GM19023 (cell line): ENCODE results near the gene TMEM190.

Source experiments
- ATAC-seq: cut with Tn5 transposase; IDR thresholded peaks from one replicate; pipeline ENCODE4 v1.9.1; 2021; ENCODE audit warnings: mild to moderate bottlenecking, moderate library complexity; ENCODE audit not compliant: unreplicated experiment

The TMEM190 gene

DNA sequence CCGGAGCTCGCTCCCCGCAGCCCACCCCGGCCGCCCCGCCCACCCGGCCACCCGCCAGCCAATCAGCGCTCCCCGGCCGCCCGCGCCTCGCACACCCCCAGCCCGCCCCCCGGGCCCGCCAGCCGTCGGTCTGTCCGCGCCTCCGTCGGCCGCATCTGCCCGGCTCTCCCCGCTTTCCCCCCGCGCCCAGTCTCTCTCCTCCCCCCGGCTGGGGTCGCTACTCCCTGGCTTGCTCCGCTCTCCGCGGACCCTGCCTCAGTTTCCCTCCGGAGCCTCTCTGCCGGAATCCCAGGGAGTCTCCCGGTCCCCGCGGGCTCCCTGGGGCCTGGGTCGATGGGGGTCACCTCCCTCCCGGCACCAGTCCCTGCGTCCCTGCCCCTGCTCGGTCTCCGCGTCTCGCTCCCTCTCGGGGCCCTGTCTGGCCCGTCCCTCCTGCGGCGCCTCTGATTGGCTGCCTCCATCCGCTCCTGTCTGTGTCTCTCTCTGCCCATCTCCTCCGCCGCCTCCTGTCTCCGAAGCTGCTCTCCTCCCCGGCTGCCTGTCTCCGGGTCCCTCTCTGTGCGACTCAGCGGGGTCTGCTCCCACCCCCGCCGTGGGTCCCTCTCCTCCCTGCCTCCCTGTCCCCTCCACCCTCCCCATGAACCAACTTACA is 6.8 kb upstream of the TMEM190 start:
- no peak for ATAC-seq

DNA sequence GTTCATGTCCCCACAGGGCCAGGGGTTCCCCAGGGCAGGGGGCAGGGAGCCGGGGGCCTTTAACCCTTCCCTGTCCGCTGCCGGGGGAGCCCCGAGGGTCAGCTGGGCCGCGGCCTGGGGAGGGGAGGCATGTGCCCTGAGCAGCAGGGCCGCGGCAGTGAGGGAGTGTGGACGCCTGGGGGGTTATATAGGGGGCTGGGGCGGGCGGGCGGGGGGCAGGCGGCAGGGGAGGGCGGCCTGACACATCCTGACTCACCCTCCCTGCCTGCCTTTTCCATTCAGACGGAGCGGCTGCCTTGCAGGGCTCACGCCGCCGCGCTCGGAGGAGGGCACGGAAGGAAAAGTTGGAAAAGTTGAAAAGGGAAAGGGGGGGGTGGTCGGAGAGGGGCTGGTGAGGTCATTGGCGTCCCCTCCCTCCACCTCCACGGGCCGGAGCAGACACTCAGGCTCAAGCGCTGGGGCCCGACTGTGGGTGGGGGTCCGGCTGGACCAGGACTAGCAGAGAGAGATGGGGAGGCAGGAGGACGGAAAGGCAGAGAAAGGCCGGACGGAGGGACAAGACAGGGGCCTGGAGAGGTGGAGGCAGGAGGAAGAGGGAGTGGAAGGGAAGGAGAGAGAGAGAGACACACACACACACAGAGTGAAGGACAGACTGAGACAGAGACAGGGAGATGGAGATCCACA is 6.2 kb upstream of the TMEM190 start, which contains the start of gene IL11:
Gene IL11, minus strand, starts transcription at position 159 of the 684 bp plus-strand sequence. Its CDS starts 153 bp downstream, at position 6.
- no peak for ATAC-seq

DNA sequence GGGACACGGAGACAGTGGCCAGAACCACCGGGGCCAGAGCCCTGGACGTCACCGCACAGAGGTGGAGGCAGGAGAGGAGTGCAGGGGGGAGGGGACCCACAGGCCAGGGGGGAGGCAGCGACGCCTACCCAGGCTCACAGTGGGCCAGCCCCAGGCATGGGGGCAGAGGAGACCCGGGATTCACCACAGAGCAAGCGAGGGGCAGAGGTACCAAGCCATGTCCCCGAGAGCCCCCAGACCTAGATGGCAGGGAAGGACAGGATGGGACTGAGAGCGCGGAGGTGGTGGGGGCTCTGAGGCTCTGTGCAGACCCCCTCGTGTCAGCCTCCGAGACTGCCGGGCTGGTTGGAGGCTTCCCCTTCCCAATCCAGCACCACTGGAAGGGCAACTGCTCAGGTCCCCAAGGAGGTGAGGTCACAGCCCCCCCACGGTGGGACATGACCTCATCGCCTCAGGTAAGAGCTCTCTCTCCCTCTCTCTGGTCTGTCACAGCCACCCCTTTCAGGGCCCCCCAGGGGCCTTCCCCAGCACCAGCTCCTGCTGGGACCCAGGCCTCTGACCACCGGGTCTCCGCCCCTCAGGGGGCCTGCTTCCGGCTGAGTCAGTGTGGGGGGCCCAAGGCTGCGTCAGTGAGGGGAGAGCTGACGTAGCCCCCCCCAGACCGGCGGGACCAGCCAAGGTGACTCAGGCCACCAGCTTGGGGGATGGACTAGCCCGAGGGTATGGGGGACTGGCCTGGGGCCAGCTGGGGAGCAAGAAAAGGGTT is 4.1 kb upstream of the TMEM190 start:
- ATAC-seq, result no peak

DNA sequence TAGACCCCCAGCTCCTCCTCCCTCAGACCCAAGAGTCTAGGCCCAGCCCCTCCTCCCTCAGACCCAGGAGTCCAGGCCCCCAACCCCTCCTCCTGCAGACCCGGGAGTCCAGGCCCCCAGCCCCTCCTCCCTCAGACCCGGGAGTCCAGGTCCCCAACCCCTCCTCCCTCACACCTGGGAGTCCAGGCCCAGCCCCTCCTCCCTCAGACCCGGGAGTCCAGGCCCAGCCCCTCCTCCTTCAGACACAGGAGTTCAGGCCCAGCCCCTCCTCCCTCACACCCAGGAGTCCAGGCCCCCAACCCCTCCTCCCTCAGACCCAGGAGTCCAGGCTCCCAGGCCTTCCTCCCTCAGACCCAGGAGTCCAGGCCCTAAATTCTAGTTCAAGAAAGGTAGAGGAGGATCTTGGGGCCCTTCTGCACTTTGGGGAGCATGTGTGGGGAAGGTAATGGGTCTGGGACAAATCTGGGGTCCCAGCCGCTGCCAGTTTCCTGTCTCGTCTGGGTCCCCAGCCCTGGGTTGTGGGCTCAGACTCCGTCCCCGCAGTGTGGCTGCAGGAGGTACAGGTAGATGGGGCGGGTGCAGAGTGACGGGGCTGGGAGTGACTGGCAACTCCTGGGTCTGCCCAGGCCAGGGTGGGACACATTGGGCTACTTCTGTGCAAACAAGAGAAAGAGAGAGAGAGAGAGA is 3.2 kb upstream of the TMEM190 start:
- no peak for ATAC-seq

DNA sequence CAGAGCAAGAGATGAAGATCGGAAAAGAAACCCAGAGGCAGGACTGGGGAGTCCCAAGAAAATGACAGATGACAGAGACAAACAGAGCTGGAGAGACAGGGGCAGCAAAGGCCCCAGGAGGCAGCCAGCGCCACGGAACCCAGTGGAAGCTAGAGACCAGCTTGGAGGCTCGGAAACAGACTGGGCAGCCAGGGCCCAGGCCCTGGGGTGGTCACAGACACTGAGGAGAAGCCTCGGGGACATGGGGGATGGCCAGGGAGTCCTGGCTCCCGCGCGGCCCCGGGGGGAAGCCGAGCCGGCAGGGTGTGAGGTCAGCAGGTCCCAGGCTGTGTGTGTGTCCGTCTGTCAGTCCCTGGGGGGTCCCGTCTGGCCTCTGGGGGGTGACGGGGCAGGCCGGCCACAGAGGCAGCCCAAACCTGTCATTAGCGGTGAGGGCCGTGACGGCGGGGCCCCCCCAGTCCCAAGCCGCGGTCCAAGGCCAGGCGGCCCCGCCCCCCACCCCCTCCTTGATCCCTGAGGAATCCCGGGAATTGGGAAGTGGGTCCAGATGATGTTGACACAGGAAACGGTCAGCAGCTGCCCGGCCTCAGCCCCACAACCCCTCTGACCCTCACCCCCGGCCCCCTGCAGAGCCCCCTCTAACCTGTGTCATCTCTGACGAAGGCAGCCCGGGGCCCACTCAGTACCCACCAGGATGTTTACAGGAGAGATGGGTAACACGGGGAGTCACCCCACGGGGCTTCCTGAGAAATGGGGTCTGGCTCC is 2.5 kb upstream of the TMEM190 start:
- no peak for ATAC-seq

DNA sequence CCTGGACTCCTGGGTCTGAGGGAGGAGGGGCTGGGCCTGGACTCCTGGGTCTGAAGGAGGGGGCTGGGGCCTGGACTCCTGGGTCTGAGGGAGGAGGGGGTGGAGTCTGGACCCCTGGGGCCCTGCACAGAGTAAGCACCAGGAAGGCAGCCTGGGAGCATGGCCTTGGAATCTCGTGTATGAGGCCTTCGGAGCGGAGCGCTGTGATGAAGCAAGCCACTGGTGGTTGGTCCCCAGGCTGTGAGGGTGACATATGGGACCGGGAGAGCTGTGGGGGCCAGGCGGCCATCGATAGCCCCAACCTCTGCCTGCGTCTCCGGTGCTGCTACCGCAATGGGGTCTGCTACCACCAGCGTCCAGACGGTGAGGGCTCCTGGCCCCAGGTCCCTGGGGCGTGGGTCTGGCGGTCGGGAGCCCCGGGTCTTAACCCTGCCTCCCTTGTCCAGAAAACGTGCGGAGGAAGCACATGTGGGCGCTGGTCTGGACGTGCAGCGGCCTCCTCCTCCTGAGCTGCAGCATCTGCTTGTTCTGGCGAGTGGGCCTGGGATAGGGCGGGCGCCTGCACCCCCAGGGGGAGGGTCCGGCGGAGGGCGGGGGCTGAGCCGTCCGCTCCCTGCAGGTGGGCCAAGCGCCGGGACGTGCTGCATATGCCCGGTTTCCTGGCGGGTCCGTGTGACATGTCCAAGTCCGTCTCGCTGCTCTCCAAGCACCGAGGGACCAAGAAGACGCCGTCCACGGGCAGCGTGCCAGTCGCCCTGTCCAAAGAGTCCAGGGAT is 918 bp downstream of the TMEM190 start:
- ATAC-seq, result no peak

DNA sequence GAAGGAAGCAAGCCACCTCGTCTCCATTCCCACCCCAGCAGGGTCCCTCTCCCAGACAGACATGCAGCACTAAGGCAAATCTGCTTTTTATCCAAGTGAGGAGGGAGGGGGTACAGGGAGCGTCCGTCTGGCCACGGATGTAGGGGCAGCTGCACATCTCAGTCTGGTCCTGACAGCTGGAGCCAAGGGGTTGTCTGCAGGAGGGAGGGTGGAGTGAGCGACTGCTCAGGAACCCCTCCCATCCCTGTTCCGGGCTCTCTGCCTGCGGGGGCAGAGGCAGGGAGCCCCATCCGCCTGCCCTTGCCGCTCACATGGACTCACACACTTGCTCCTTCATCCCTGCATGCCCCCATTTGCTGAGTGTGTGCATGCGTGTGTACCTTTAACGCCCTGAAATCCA is 2.5 kb downstream of the TMEM190 start:
- no peak for ATAC-seq

DNA sequence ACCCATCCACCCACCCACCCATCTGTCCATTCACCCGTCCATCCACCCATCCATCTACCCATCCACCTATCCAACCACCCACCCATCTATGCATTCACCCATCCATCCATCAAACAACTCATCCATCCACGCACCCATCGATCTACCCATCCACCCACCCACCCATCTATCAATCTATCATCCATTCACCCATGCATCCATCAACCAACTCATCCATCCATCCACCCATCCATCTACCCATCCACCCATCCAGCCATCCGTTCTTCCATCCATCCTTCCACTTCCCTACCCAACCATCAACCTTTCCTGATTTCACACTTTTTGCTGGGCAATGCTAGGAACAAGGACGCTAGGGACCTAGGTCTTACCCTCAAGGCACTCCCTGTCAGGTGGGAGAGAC is 5.4 kb downstream of the TMEM190 start:
- no peak for ATAC-seq

DNA sequence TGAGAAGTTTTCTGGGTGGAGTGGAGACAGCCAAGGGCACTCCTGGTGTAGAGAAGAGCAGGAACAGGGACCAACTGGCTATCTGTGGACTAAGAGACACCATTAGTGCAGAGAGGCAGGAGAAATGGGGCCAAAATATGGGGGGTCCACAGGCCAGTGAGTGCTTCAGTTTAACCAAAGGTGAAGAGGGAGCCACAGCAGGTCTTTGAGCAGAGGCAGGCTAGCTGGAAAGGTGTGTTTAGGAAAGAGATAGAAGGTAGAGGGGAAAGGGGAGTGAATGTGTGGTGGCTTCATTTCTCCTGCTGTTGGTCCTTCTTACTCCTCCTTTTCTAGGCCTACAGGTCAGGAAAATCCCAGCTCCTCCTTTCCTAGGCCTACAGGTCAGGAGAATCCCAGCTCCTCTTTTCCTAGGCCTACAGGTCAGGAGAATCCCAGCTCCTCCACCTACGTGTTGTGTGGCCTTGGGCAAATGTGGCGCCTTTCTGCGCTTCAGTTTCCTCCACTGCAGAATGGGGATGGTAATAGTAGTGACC is 6.0 kb downstream of the TMEM190 start:
- no peak for ATAC-seq

DNA sequence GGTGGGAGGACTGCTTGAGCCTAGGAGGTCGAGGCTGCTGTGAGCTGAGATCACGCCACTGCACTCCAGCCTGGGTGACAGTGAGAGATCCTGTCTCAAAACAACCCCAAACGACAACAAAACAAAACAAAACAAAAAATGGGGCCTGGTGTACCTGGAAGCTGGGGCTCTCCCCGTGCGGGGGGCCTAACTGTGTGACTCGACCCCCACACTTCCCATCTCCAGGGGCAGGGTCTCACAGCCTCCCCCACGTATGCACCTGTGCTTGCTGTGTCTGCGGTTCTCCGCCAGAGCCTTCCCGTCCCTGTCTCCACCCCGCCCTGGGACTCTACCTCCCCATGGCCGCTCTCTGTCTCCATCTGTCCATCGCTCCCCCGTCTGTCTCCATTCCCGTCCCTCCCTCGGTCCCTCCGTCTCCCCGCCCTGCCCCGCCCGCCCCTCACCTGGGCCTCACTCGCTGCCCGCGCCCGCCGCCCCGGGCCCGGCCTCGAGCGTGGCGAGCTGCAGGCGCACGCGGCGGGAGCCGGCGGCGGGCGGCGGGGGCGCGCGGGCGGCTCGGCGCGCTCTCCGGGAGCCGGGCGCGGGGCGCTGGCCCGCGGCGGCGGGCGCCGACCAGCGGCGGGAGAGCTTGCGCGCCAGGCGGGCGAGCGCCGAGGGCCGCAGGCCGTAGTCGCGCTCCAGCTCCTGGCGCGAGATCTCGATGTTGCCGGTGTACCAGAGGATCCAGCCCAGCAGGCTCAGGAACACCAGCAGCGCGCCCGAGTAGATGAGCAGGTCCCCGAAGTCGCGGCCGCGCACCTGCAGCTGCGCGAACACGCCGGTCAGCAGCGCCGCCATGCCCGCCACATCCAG is 6.9 kb downstream of the TMEM190 start:
- no peak for ATAC-seq

DNA sequence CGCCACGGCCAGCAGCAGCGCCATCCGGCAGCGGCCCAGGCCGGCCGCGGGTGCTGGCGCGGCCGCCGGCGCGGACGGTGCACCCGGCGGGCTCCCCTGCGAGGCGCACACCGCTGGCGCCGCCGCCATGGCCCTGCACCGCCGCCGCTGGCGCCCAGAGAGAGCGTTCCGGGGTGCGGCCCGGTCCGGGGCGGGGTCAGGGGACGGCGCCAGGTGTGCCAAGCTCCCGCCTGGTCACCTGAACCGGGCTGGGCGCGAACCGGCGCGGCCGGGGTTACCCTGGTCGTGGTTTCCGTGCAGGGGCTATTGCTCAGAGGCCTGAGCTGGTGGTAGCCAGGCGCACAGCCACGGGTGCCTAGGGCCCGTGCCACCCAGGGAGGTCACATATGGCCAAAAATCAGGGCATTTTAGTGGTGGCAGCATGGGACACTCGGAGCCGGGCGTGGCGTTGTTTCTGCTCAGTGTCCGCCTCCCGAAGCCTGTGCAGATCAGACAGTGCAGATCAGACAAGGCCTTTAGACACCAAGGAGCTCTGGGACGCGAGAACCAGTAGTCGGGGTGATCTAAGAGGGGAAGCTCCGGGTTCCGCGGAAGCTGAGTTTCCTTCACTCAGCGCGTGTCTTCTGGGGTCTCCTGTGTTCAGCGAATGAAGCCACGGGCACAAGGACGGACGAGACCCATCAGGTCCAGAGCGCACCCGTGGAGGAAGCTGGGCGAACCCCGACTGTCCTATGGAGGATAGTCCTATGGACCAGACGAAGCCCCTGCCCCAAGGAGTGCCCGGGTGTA is 7.7 kb downstream of the TMEM190 start, which contains the start of gene TMEM238:
Gene TMEM238, minus strand, starts transcription at position 162 of the 789 bp plus-strand sequence. Its CDS starts 33 bp downstream, at position 129.
- no peak for ATAC-seq

DNA sequence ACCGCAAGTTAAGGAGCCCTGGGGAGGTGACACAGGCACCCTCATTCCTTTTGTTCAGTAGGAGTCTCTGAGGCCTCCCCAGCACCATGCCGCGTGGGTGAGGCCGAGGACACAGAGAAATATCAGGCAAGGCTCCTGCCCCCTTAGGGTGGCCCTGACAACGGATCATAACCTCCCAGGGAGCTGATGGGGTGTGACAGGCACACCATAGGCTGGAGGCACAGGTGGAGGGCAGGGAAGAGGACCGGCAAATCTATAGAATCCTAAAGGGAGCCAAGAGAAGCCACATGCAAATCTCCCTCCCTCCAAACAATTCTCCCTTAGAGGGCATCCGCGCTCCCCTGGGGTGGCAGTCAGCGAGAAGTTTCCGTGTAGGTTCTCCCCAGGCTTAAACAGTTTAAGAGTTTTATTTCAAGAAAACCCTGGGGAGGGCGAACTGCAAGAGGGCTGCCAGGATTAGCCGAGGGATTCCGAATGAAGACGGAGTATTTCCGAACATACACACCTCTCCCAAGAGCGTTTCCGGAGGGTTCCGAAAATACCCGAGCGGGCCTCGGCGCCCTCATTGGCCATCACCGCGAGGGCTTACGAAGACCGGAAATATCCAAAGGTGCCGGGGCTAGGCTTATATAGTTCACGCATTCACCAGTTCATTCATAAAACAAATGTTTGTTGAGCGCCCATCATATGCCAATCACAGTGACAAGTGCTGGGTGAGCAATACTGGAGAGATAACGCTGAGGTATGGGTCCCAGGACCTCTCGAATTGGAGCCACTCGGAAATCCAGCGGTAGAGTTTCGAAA is 8.5 kb downstream of the TMEM190 start:
- ATAC-seq, result peak; percentile 52

DNA sequence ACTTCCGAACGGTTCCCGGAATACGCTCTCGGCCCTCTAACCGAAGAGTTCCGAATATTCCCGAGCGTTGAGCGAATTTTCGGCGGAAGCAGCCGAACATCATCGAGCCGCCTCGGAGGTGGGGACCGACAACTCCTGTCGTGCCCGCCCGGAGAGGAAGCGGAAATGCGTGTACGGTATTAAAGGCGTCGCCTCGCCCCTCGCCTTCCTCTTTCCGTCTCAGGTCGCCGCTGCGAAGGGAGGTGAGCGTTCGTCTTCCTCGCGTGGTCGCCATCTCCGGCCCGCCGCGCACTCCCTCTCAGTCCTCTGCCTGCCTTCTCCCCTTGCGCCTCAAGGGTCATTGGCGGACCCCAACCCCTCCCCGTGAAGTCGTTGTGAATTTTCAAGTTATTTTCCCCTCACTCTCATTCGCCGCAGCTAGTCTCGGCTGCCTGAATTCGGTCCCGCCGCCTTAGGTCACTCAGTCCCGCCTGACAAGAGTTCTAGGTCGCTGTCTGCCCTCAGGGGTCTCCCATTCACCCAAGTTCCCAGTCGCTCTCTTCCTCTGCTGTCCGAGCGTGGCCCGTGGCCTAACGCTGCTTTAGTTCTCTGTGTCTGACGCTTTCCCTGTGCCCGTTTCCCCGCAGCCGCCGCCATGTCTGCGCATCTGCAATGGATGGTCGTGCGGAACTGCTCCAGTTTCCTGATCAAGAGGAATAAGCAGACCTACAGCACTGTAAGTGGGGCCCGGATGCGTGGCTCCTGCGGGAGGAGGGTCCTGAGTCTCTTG is 9.3 kb downstream of the TMEM190 start, which contains the start of gene RPL28:
Gene RPL28, plus strand, starts transcription at position 209 of the 769 bp plus-strand sequence. Its CDS starts 426 bp downstream, at position 635.
- peak; percentile 69 for ATAC-seq

DNA sequence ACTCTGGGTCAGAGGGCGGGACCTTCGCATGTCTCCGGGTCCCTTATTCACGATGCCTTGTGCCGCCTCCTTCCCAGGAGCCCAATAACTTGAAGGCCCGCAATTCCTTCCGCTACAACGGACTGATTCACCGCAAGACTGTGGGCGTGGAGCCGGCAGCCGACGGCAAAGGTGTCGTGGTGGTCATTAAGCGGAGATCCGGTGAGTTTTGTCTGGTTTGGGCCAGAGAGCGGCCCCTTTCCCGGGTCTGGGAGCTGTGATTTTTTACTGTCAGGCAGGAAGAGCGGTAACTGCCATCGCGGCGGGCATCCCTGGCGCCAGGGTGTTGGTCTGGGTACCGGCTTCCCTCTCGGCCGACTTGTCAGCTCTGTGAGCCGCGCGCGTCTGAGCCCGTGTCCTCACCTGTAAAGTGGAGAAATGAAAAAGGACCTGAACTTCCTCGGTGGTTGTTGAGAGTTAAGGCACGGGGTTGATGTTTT is 9.9 kb downstream of the TMEM190 start:
- ATAC-seq, result no peak

DNA sequence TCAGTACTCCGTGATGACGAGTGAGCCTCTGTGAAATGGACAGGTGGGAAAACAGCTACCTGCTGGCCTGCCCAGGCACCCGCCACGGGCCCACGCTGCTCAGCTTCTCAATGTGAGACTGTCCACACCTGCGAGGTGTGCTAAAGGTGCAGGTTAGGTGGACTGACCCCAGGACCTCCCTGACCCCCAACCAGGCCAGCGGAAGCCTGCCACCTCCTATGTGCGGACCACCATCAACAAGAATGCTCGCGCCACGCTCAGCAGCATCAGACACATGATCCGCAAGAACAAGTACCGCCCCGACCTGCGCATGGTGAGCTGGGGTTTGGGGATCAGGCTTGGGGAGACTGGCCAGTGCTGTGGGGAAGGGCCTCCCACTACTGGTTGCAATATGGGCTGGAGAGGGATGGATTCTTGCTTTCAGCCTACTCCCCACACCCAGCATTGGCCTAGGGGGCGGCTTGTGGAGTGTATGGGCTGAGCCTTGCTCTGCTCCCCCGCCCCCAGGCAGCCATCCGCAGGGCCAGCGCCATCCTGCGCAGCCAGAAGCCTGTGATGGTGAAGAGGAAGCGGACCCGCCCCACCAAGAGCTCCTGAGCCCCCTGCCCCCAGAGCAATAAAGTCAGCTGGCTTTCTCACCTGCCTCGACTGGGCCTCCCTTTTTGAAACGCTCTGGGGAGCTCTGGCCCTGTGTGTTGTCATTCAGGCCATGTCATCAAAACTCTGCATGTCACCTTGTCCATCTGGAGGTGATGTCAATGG is 11.3 kb downstream of the TMEM190 start:
- no peak for ATAC-seq
